OCI-LY1 (cell line): ENCODE results near the gene GMDS.

Source experiments
- CTCF ChIP-seq: fragments of 200-600 bp; sonication (generic), shearing (Covaris generic); IDR thresholded peaks from 2 replicates; pipeline ENCODE4 v1.5.1; 2017; ENCODE audit warnings: mild to moderate bottlenecking, antibody characterized with exemption, low read length, moderate library complexity, mixed read lengths
- EZH2 ChIP-seq: fragments of 200-600 bp; sonication (generic), shearing (Covaris generic); IDR thresholded peaks from 2 replicates; pipeline ENCODE4 v1.8.0; 2017; ENCODE audit warnings: borderline replicate concordance, mixed run types, mild to moderate bottlenecking, antibody characterized with exemption, low read length, moderate library complexity, mixed read lengths

- peak; percentile 59 for TF ChIP-seq CTCF
- no peak for TF ChIP-seq EZH2
Measured at GRCh38 chr6:2158596-2159271, 86.7 kb downstream of the GMDS start.
